GM18517 (cell line): Measurements from ENCODE around the gene GABBR2.

Source experiments
- ATAC-seq: cut with Tn5 transposase; IDR thresholded peaks from one replicate; pipeline ENCODE4 v1.9.1; 2021; ENCODE audit warnings: mild to moderate bottlenecking, moderate library complexity; ENCODE audit not compliant: unreplicated experiment

GABBR2 gene

GRCh38 chr9:98639133-98639532 is 69.6 kb downstream of the GABBR2 start:
- no peak for ATAC-seq

- no peak for ATAC-seq
These were observed 71.4 kb downstream of the GABBR2 start for GRCh38 chr9:98637381-98637780.

- no peak for ATAC-seq
These were observed 73.4 kb downstream of the GABBR2 start for GRCh38 chr9:98635374-98635773.

GRCh38 chr9:98634685-98635336 is 73.9 kb downstream of the GABBR2 start:
- no peak for ATAC-seq

GRCh38 chr9:98632839-98633238 is 75.9 kb downstream of the GABBR2 start:
- ATAC-seq, result no peak

- ATAC-seq, result no peak
These were observed 81.4 kb downstream of the GABBR2 start for GRCh38 chr9:98627296-98627695.

- ATAC-seq, result no peak
These were observed 83.0 kb downstream of the GABBR2 start for GRCh38 chr9:98625728-98626127.

GRCh38 chr9:98619788-98620187 is 88.9 kb downstream of the GABBR2 start:
- no peak for ATAC-seq

GRCh38 chr9:98615633-98616032 is 93.1 kb downstream of the GABBR2 start:
- ATAC-seq, result no peak

GRCh38 chr9:98614941-98615340 is 93.8 kb downstream of the GABBR2 start:
- ATAC-seq, result no peak

- no peak for ATAC-seq
These were observed 96.5 kb downstream of the GABBR2 start for GRCh38 chr9:98612061-98612752.

- no peak for ATAC-seq
These were observed 97.4 kb downstream of the GABBR2 start for GRCh38 chr9:98611319-98611718.

- ATAC-seq, result no peak
These were observed 98.0 kb downstream of the GABBR2 start for GRCh38 chr9:98610711-98611110.

GRCh38 chr9:98610211-98610610 is 98.5 kb downstream of the GABBR2 start:
- ATAC-seq, result no peak

- no peak for ATAC-seq
These were observed 99.1 kb downstream of the GABBR2 start for GRCh38 chr9:98609646-98610045.

GRCh38 chr9:98607787-98608186 is 100.9 kb downstream of the GABBR2 start:
- no peak for ATAC-seq

- ATAC-seq, result no peak
These were observed 101.6 kb downstream of the GABBR2 start for GRCh38 chr9:98607152-98607551.

GRCh38 chr9:98606730-98607129 is 102.0 kb downstream of the GABBR2 start:
- ATAC-seq, result no peak

- ATAC-seq, result no peak
These were observed 103.6 kb downstream of the GABBR2 start for GRCh38 chr9:98605116-98605515.

- ATAC-seq, result no peak
These were observed 104.8 kb downstream of the GABBR2 start for GRCh38 chr9:98603821-98604383.

GRCh38 chr9:98602839-98603500 is 105.8 kb downstream of the GABBR2 start:
- ATAC-seq, result no peak

- no peak for ATAC-seq
These were observed 108.1 kb downstream of the GABBR2 start for GRCh38 chr9:98600631-98601030.
